Measurements from ENCODE around the gene POLE2. TPM values are rescaled to one million over a fixed set of nuclear protein-coding genes. Genes with fewer than 3 reads are reported as not detected.
"Not testable (repeated sequence)": the region's sequence is repeated elsewhere in the genome, so short reads cannot be mapped to it uniquely, and the experiment has no call there.

POLE2 gene
- total RNA-seq, 1 donor from 2014 or later, result 9.3 TPM

GRCh38 chr14:49673586-49673985, 14.4 kb downstream of the POLE2 start:
- no peak overlapping the region for H3K4me3 Mint-ChIP-seq
- no peaks in the 10 kb centered on the region for H3K27me3 Mint-ChIP-seq (ENCODE audit: low read depth)
- no peaks in the 10 kb centered on the region for H3K9me3 Mint-ChIP-seq
- H3K27ac Mint-ChIP-seq, result no peak overlapping the region
- TF ChIP-seq CTCF (IDR thresholded peaks at IDR 0.05; ENCODE audit: unreplicated experiment), result no peak
- H3K36me3 Mint-ChIP-seq, result peaks cover 17% of the 10 kb centered on the region
- no peak for DNase-seq (ENCODE audit: low spot score in 2 of 2, unreplicated experiment in 2 of 2)
- H3K4me1 Mint-ChIP-seq, result no peaks in the 10 kb centered on the region

DNA sequence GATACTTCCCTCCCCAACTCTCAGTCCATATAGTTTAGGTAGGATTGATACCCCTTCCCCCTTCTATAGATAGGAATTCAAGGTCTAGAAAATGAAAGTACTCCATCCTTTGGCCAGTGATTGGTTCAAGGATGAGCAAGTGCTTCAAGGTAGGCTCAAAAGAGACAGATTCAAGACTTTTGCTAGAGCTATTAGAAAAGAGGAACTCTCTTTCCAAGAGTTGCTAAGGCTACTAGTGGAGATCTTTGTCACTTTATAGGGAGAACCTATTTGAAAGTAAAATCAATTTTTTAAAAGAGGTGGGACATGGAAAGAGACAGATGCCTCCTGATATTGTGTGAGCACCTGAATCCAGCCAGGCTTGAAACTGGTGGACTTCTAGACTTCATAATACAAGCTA, 17.5 kb downstream of the POLE2 start:
- Mint-ChIP-seq H3K4me3 (no peak overlapping the region), H3K27me3 (ENCODE audit: low read depth) (no peaks in the 10 kb centered on the region), H3K9me3 (no peaks in the 10 kb centered on the region), H3K36me3 (peaks cover 15% of the 10 kb centered on the region), H3K4me1 (no peaks in the 10 kb centered on the region), H3K27ac (no peak overlapping the region)
- TF ChIP-seq CTCF (IDR thresholded peaks at IDR 0.05; ENCODE audit: unreplicated experiment), result no peak
- DNase-seq (ENCODE audit: low spot score in 2 of 2, unreplicated experiment in 2 of 2), result no peak

GRCh38 chr14:49659526-49660455, 28.2 kb downstream of the POLE2 start:
- no peak for TF ChIP-seq CTCF (IDR thresholded peaks at IDR 0.05; ENCODE audit: unreplicated experiment)
- Mint-ChIP-seq H3K4me3 (no peak overlapping the region), H3K4me1 (no peaks in the 10 kb centered on the region), H3K27ac (no peak overlapping the region), H3K9me3 (no peaks in the 10 kb centered on the region), H3K36me3 (peaks cover 5% of the 10 kb centered on the region), H3K27me3 (ENCODE audit: low read depth) (no peaks in the 10 kb centered on the region)
- no peak for DNase-seq (ENCODE audit: low spot score in 2 of 2, unreplicated experiment in 2 of 2)

- H3K27me3 Mint-ChIP-seq (ENCODE audit: low read depth); H3K27ac Mint-ChIP-seq; H3K36me3 Mint-ChIP-seq; H3K4me3 Mint-ChIP-seq; H3K9me3 Mint-ChIP-seq; DNase-seq (ENCODE audit: low spot score in 2 of 2, unreplicated experiment in 2 of 2); H3K4me1 Mint-ChIP-seq: not testable (repeated sequence)
Measured at GRCh38 chr14:49657500-49657899, 30.5 kb downstream of the POLE2 start.

DNA sequence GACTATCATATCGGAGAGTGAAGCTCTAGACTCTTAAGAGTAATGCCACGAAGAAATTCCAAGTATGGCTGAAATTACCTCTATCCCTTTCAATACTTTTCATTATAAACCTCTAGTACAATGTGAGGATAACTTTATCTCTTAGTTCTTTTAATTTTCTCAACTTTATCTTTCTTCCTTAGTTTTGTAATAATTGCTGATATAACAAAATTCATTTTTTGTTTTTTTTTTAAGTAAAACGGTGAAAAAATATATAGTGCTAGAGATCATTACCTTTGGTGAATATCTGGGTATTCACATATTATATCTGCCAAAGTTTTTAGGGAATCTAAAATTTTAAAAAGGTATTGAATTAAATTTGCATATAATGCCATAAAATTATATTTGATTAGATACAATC, 33.5 kb downstream of the POLE2 start:
- H3K36me3 Mint-ChIP-seq, result peaks cover 3% of the 10 kb centered on the region
- H3K27ac Mint-ChIP-seq, result no peak overlapping the region
- no peaks in the 10 kb centered on the region for H3K4me1 Mint-ChIP-seq
- DNase-seq (ENCODE audit: low spot score in 2 of 2, unreplicated experiment in 2 of 2), result no peak
- no peak overlapping the region for H3K4me3 Mint-ChIP-seq
- H3K27me3 Mint-ChIP-seq (ENCODE audit: low read depth), result no peaks in the 10 kb centered on the region
- H3K9me3 Mint-ChIP-seq, result no peaks in the 10 kb centered on the region
- no peak for TF ChIP-seq CTCF (IDR thresholded peaks at IDR 0.05; ENCODE audit: unreplicated experiment)

GRCh38 chr14:49653508-49653907, 34.5 kb downstream of the POLE2 start:
- no peaks in the 10 kb centered on the region for H3K9me3 Mint-ChIP-seq
- H3K27ac Mint-ChIP-seq, result no peak overlapping the region
- H3K4me3 Mint-ChIP-seq, result no peak overlapping the region
- H3K27me3 Mint-ChIP-seq (ENCODE audit: low read depth), result no peaks in the 10 kb centered on the region
- H3K4me1 Mint-ChIP-seq, result no peaks in the 10 kb centered on the region
- no peak for DNase-seq (ENCODE audit: low spot score in 2 of 2, unreplicated experiment in 2 of 2)
- peaks cover 3% of the 10 kb centered on the region for H3K36me3 Mint-ChIP-seq
- no peak for TF ChIP-seq CTCF (IDR thresholded peaks at IDR 0.05; ENCODE audit: unreplicated experiment)

Measured in mesothelial cell of epicardium (in vitro differentiated cells).